GM19463 (cell line): ENCODE measurements around the gene PTOV1.

Experiments used
- ATAC-seq: cut with Tn5 transposase; IDR thresholded peaks from one replicate; pipeline ENCODE4 v1.9.1; 2021; ENCODE audit warnings: mild to moderate bottlenecking, moderate library complexity; ENCODE audit not compliant: unreplicated experiment

PTOV1 gene

GRCh38 chr19:49872245-49873128 is 21.5 kb downstream of the PTOV1 start:
- ATAC-seq, result no peak

GRCh38 chr19:49873129-49873521 is 22.2 kb downstream of the PTOV1 start:
- no peak for ATAC-seq

- no peak for ATAC-seq
Measured at GRCh38 chr19:49873834-49874233, 22.9 kb downstream of the PTOV1 start.

- no peak for ATAC-seq
Measured at GRCh38 chr19:49874503-49875157, 23.7 kb downstream of the PTOV1 start.

- no peak for ATAC-seq
Measured at GRCh38 chr19:49875177-49875576, 24.2 kb downstream of the PTOV1 start.

GRCh38 chr19:49875857-49876421 is 25.0 kb downstream of the PTOV1 start:
- ATAC-seq, result no peak

- ATAC-seq, result peak; percentile 44
Measured at GRCh38 chr19:49876422-49877019, 25.6 kb downstream of the PTOV1 start.

GRCh38 chr19:49877020-49877878 is 26.3 kb downstream of the PTOV1 start, which contains the start of the genes AKT1S1 and TBC1D17:
AKT1S1 (minus strand) TSS chr19:49877355; CDS start chr19:49873295, 4,060 bp downstream.
TBC1D17 (plus strand) TSS chr19:49877702; CDS start chr19:49877724, 22 bp downstream.
- ATAC-seq, result peak; percentile 47

- ATAC-seq, result peak; percentile 53
Measured at GRCh38 chr19:49877879-49878743, 27.2 kb downstream of the PTOV1 start.

- no peak for ATAC-seq
Measured at GRCh38 chr19:49878744-49879070, 27.7 kb downstream of the PTOV1 start.

GRCh38 chr19:49879243-49879963 is 28.4 kb downstream of the PTOV1 start:
- no peak for ATAC-seq

GRCh38 chr19:49880162-49880869 is 29.4 kb downstream of the PTOV1 start:
- no peak for ATAC-seq

- no peak for ATAC-seq
Measured at GRCh38 chr19:49881186-49881585, 30.2 kb downstream of the PTOV1 start.

GRCh38 chr19:49881672-49882394 is 30.9 kb downstream of the PTOV1 start:
- ATAC-seq, result no peak

- ATAC-seq, result no peak
Measured at GRCh38 chr19:49882643-49883042, 31.7 kb downstream of the PTOV1 start.

- no peak for ATAC-seq
Measured at GRCh38 chr19:49883094-49883493, 32.1 kb downstream of the PTOV1 start.

GRCh38 chr19:49884109-49884508 is 33.1 kb downstream of the PTOV1 start:
- no peak for ATAC-seq

- ATAC-seq, result no peak
Measured at GRCh38 chr19:49884760-49885159, 33.8 kb downstream of the PTOV1 start.
